ENCODE results near the gene DNAJC30.
"Not testable (repeated sequence)": the region's sequence is repeated elsewhere in the genome, so short reads cannot be mapped to it uniquely, and the experiment has no call there.

DNAJC30 gene

DNA sequence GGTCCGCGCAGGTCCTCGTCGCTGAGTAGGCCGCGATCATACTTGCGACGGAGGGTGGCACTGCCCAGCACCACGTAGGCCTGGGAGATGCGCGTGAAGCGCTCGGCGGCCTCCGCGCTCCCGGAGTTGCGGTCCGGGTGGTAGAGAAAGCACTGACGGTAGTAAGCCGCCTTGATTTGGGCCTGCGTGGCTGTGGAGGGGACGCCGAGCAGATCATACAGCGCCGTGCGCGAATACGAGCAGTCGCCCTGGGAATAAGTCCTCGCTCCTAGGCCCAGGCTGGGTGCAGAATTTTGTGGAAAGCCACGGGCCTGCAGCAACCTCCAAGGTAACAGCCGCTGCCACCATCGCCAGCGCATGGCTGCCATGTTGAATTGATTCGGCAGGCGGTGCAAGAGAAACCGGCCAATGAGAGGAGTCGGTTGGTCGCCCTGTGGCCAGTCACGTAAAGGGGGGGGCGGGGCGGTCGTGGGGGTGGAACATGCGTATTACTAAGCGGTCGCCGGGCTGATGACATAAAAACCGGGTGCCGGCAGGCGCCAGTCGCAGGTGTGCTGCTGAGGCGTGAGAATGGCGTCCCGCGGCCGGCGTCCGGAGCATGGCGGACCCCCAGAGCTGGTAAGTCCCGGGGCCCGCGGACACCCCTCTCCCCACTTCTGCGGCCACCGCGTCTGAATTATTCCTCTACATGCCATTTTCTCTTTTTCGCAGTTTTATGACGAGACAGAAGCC, at the start of gene DNAJC30, which contains the start of gene BUD23:
DNAJC30 (minus strand) TSS at position 398 of the 732 bp plus-strand sequence; CDS start at position 368, 30 bp downstream.
BUD23 (plus strand) TSS at position 542 of the 732 bp plus-strand sequence; CDS start at position 571, 29 bp downstream.
- Histone ChIP-seq H3K36me3 (ENCODE audit: control insufficient read depth, insufficient read depth, low read length) (peaks cover 10% of the 10 kb centered on the region), H3K27me3 (ENCODE audit: control insufficient read depth, insufficient read depth, low read length) (no peaks in the 10 kb centered on the region), H3K27ac (ENCODE audit: low read depth, low read length) (peak within 1 kb of the TSS; percentile 79), H3K9ac (ENCODE audit: low read length) (peak within 1 kb of the TSS; percentile 90), H3K4me1 (ENCODE audit: control insufficient read depth, insufficient read depth, low read length) (peaks cover 18% of the 10 kb centered on the region), H3K4me3 (ENCODE audit: low read length) (peak within 1 kb of the TSS; percentile 90)

GRCh38 chr7:73732397-73732796, 49.1 kb upstream of the DNAJC30 start:
- Histone ChIP-seq H3K27ac (ENCODE audit: low read depth, low read length) (no peak overlapping the region), H3K4me1 (ENCODE audit: control insufficient read depth, insufficient read depth, low read length) (peaks cover 2% of the 10 kb centered on the region), H3K27me3 (ENCODE audit: control insufficient read depth, insufficient read depth, low read length) (no peaks in the 10 kb centered on the region), H3K36me3 (ENCODE audit: control insufficient read depth, insufficient read depth, low read length) (peaks cover 14% of the 10 kb centered on the region), H3K9ac (ENCODE audit: low read length) (no peak overlapping the region), H3K4me3 (ENCODE audit: low read length) (no peak overlapping the region)

DNA sequence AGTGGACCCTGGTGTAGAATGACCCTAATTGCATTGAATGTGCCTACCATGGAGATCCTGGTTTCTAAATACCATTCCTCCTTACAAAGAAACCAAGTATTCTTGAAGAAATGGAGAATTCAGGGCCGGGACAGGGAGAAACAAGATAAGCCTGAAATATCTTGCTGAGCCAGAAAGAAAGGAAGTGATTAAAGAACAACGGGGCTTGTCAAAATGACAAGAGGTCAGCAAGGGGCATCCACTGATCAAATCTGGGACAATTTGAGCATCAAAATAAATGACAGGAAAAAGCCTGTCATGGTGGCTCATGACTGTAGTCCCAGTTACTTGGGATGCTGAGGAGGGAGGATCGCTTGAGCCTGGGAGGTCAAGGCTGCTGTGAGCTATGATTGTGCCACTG, 47.2 kb upstream of the DNAJC30 start:
- no peak overlapping the region for H3K9ac ChIP-seq (ENCODE audit: low read length)
- no peaks in the 10 kb centered on the region for H3K4me1 ChIP-seq (ENCODE audit: control insufficient read depth, insufficient read depth, low read length)
- no peak overlapping the region for H3K27ac ChIP-seq (ENCODE audit: low read depth, low read length)
- H3K36me3 ChIP-seq (ENCODE audit: control insufficient read depth, insufficient read depth, low read length) = no peaks in the 10 kb centered on the region
- no peak overlapping the region for H3K4me3 ChIP-seq (ENCODE audit: low read length)
- no peaks in the 10 kb centered on the region for H3K27me3 ChIP-seq (ENCODE audit: control insufficient read depth, insufficient read depth, low read length)

DNA sequence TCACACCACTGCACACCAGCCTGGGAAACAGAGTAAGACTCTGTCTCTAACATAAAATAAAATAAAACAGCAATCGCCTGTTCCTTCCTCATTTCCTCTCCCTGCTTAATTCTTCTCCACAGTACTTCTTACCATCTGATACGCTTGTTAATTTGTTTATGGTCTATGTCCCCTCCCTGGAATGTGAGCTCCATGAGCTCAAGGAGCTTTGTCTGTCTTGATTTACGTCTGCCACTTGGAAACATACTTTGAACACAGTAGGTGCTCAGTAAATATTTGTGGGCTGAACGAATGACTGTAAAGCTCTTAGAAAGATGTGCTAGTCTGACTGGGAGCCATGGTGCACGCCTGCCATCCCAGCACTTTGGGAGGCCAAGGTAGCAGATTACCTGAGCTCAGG, 45.3 kb upstream of the DNAJC30 start:
- Histone ChIP-seq H3K4me1 (ENCODE audit: control insufficient read depth, insufficient read depth, low read length) (no peaks in the 10 kb centered on the region), H3K36me3 (ENCODE audit: control insufficient read depth, insufficient read depth, low read length) (no peaks in the 10 kb centered on the region), H3K27me3 (ENCODE audit: control insufficient read depth, insufficient read depth, low read length) (no peaks in the 10 kb centered on the region), H3K27ac (ENCODE audit: low read depth, low read length) (no peak overlapping the region), H3K4me3 (ENCODE audit: low read length) (no peak overlapping the region), H3K9ac (ENCODE audit: low read length) (no peak overlapping the region)

- Histone ChIP-seq H3K36me3 (ENCODE audit: control insufficient read depth, insufficient read depth, low read length) (no peaks in the 10 kb centered on the region), H3K4me3 (ENCODE audit: low read length) (no peak overlapping the region), H3K27me3 (ENCODE audit: control insufficient read depth, insufficient read depth, low read length) (no peaks in the 10 kb centered on the region), H3K4me1 (ENCODE audit: control insufficient read depth, insufficient read depth, low read length) (no peaks in the 10 kb centered on the region), H3K9ac (ENCODE audit: low read length) (no peak overlapping the region), H3K27ac (ENCODE audit: low read depth, low read length) (no peak overlapping the region)
These were observed 44.7 kb upstream of the DNAJC30 start for GRCh38 chr7:73727952-73728351.

GRCh38 chr7:73726083-73726466, 42.8 kb upstream of the DNAJC30 start:
- no peaks in the 10 kb centered on the region for H3K27me3 ChIP-seq (ENCODE audit: control insufficient read depth, insufficient read depth, low read length)
- no peak overlapping the region for H3K4me3 ChIP-seq (ENCODE audit: low read length)
- H3K9ac ChIP-seq (ENCODE audit: low read length) = no peak overlapping the region
- no peak overlapping the region for H3K27ac ChIP-seq (ENCODE audit: low read depth, low read length)
- H3K4me1 ChIP-seq (ENCODE audit: control insufficient read depth, insufficient read depth, low read length) = peaks cover 4% of the 10 kb centered on the region
- H3K36me3 ChIP-seq (ENCODE audit: control insufficient read depth, insufficient read depth, low read length) = no peaks in the 10 kb centered on the region

GRCh38 chr7:73723813-73724212, 40.6 kb upstream of the DNAJC30 start:
- Histone ChIP-seq H3K4me3 (ENCODE audit: low read length) (no peak overlapping the region), H3K27ac (ENCODE audit: low read depth, low read length) (no peak overlapping the region), H3K9ac (ENCODE audit: low read length) (no peak overlapping the region), H3K27me3 (ENCODE audit: control insufficient read depth, insufficient read depth, low read length) (no peaks in the 10 kb centered on the region), H3K4me1 (ENCODE audit: control insufficient read depth, insufficient read depth, low read length) (peaks cover 8% of the 10 kb centered on the region), H3K36me3 (ENCODE audit: control insufficient read depth, insufficient read depth, low read length) (no peaks in the 10 kb centered on the region)

GRCh38 chr7:73722785-73723184, 39.5 kb upstream of the DNAJC30 start:
- H3K27me3 ChIP-seq (ENCODE audit: control insufficient read depth, insufficient read depth, low read length) = no peaks in the 10 kb centered on the region
- H3K4me3 ChIP-seq (ENCODE audit: low read length) = no peak overlapping the region
- no peak overlapping the region for H3K27ac ChIP-seq (ENCODE audit: low read depth, low read length)
- H3K9ac ChIP-seq (ENCODE audit: low read length) = no peak overlapping the region
- peaks cover 16% of the 10 kb centered on the region for H3K4me1 ChIP-seq (ENCODE audit: control insufficient read depth, insufficient read depth, low read length)
- no peaks in the 10 kb centered on the region for H3K36me3 ChIP-seq (ENCODE audit: control insufficient read depth, insufficient read depth, low read length)

GRCh38 chr7:73722182-73722581, 38.9 kb upstream of the DNAJC30 start:
- not testable (repeated sequence) for H3K27ac ChIP-seq (ENCODE audit: low read depth, low read length)

GRCh38 chr7:73721377-73721817, 38.1 kb upstream of the DNAJC30 start:
- Histone ChIP-seq H3K4me3 (ENCODE audit: low read length) (no peak overlapping the region), H3K4me1 (ENCODE audit: control insufficient read depth, insufficient read depth, low read length) (peaks cover 26% of the 10 kb centered on the region), H3K27me3 (ENCODE audit: control insufficient read depth, insufficient read depth, low read length) (no peaks in the 10 kb centered on the region), H3K9ac (ENCODE audit: low read length) (no peak overlapping the region), H3K36me3 (ENCODE audit: control insufficient read depth, insufficient read depth, low read length) (no peaks in the 10 kb centered on the region), H3K27ac (ENCODE audit: low read depth, low read length) (peak overlapping the region; percentile 61)

More at GRCh38 chr7:73722182-73722581, 38.9 kb upstream of the DNAJC30 start:
- not testable (repeated sequence) for H3K36me3 ChIP-seq (ENCODE audit: control insufficient read depth, insufficient read depth, low read length); H3K4me3 ChIP-seq (ENCODE audit: low read length); H3K27me3 ChIP-seq (ENCODE audit: control insufficient read depth, insufficient read depth, low read length); H3K9ac ChIP-seq (ENCODE audit: low read length)
- H3K4me1 ChIP-seq (ENCODE audit: control insufficient read depth, insufficient read depth, low read length) = peaks cover 21% of the 10 kb centered on the region

DNA sequence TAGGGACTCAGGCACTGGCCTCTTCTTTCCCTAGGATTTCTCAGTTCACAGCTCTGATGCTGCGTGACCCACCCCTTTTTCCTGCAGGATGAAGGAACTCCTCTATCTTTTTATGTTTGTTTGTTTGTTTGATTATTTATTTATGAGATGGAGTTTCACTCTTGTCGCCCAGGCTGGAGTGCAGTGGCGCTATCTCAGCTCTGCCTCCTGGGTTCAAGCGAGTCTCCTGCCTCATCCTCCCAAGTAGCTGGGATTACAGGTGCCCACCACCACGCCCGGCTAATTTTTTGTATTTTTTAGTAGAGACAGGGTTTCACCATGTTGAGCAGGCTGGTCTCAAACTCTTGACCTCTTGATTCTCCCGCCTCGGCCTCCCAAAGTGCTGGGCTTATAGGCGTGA, 37.2 kb upstream of the DNAJC30 start:
- H3K36me3 ChIP-seq (ENCODE audit: control insufficient read depth, insufficient read depth, low read length); H3K9ac ChIP-seq (ENCODE audit: low read length); H3K27me3 ChIP-seq (ENCODE audit: control insufficient read depth, insufficient read depth, low read length); H3K27ac ChIP-seq (ENCODE audit: low read depth, low read length); H3K4me3 ChIP-seq (ENCODE audit: low read length): not testable (repeated sequence)
- peaks cover 36% of the 10 kb centered on the region for H3K4me1 ChIP-seq (ENCODE audit: control insufficient read depth, insufficient read depth, low read length)

DNA sequence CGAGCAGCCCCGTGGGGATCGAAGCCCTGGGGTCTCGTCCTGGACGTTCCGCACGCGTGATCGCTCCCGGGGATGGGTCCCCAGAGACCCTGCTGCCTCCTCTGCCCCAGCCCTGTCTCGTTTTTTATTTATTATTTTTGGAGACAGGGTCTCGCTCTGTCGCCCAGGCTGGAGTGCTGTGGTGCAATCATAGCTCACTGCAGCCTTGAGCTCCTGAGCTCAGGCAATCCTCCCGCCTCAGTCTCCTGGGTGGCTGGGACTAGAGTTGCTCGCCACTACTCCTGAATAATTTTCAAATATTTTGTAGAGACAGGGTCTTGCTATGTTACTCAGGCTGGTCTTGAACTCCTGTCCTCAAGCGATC, 36.5 kb upstream of the DNAJC30 start:
- no peak overlapping the region for H3K27ac ChIP-seq (ENCODE audit: low read depth, low read length)
- peak overlapping the region; percentile 60 for H3K4me3 ChIP-seq (ENCODE audit: low read length)
- no peaks in the 10 kb centered on the region for H3K36me3 ChIP-seq (ENCODE audit: control insufficient read depth, insufficient read depth, low read length)
- H3K4me1 ChIP-seq (ENCODE audit: control insufficient read depth, insufficient read depth, low read length) = peaks cover 37% of the 10 kb centered on the region
- H3K9ac ChIP-seq (ENCODE audit: low read length) = no peak overlapping the region
- H3K27me3 ChIP-seq (ENCODE audit: control insufficient read depth, insufficient read depth, low read length) = no peaks in the 10 kb centered on the region

Measured in rectal smooth muscle tissue (tissue), 1 donor.